ENCODE results near the gene MCU.
"Not testable (repeated sequence)": the region's sequence is repeated elsewhere in the genome, so short reads cannot be mapped to it uniquely, and the experiment has no call there.

The MCU gene

DNA sequence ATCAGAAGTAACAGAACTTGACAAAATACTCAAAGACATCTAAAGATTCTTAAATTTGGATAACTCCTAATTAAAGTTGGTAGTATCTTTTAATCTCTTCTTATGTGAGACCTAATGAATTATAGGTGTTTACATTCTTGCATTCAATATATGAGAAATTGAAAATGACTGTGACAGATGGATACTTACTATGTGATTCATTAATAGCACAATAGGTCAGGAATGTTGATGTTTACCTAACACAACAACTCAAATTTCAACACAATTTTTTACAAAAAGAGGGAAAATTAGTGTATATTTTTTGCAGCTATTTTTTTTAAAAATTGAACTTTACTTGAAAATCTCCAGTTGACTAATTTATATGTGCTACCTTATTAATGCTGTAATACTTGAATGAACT is 31.7 kb upstream of the MCU start:
- H3K4me3 ChIP-seq (ENCODE audit: low read depth in 1 of 2, low read length in 2 of 2) = no peak overlapping the region
- no peaks in the 10 kb centered on the region for H3K9me3 ChIP-seq (ENCODE audit: control insufficient read depth in 1 of 2, low read length in 2 of 2)
- no peaks in the 10 kb centered on the region for H3K4me1 ChIP-seq (ENCODE audit: control insufficient read depth in 1 of 2, insufficient read depth in 2 of 2, low read length in 2 of 2)
- no peaks in the 10 kb centered on the region for H3K36me3 ChIP-seq (ENCODE audit: control insufficient read depth in 1 of 2, insufficient read depth in 2 of 2, low read length in 2 of 2)
- H3K27me3 ChIP-seq (ENCODE audit: low read depth, low read length) = no peaks in the 10 kb centered on the region
- no peak overlapping the region for H3K27ac ChIP-seq (ENCODE audit: low read length)

DNA sequence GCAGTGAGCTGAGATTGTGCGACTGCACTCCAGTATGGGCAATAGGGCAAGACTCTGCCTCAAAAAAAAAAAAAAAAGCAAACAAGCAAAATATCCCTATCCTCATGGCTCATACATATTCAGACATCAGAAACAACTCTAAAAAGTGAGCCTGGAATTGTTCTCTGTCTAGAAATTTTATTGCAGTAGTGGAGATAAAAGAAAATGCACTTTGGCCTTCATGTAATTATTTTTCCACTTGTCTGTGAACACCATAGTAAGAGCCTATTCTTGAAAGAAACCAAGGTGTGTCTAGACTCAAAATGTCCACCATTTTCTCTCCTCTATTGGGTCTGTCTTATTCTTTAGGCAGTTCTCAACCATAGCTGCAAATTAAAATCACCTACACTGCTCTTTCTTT is 30.5 kb upstream of the MCU start:
- Histone ChIP-seq H3K27ac (ENCODE audit: low read length) (no peak overlapping the region), H3K4me1 (ENCODE audit: control insufficient read depth in 1 of 2, insufficient read depth in 2 of 2, low read length in 2 of 2) (no peaks in the 10 kb centered on the region), H3K4me3 (ENCODE audit: low read depth in 1 of 2, low read length in 2 of 2) (no peak overlapping the region), H3K9me3 (ENCODE audit: control insufficient read depth in 1 of 2, low read length in 2 of 2) (no peaks in the 10 kb centered on the region), H3K27me3 (ENCODE audit: low read depth, low read length) (no peaks in the 10 kb centered on the region), H3K36me3 (ENCODE audit: control insufficient read depth in 1 of 2, insufficient read depth in 2 of 2, low read length in 2 of 2) (no peaks in the 10 kb centered on the region)

DNA sequence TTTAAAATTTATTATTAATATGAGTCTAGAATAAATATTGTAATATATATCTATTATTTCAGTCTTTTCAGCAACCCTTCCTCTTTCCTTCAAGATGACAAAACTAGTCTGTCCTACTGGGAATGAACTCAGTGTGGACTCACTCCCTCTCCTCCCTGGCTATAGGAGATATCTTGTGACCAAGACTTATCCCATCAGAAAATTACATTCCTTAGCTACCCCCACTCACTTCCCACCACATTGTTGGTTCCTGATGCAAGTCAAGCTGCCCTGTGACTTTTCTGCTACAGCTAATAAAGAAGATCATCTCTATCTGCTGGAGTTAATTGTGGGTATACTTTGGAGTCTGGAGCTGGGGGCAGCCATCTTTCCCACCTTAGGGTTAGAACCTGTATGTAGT is 28.0 kb upstream of the MCU start:
- Histone ChIP-seq H3K27ac (ENCODE audit: low read length) (no peak overlapping the region), H3K27me3 (ENCODE audit: low read depth, low read length) (no peaks in the 10 kb centered on the region), H3K36me3 (ENCODE audit: control insufficient read depth in 1 of 2, insufficient read depth in 2 of 2, low read length in 2 of 2) (no peaks in the 10 kb centered on the region), H3K4me1 (ENCODE audit: control insufficient read depth in 1 of 2, insufficient read depth in 2 of 2, low read length in 2 of 2) (no peaks in the 10 kb centered on the region), H3K9me3 (ENCODE audit: control insufficient read depth in 1 of 2, low read length in 2 of 2) (no peaks in the 10 kb centered on the region), H3K4me3 (ENCODE audit: low read depth in 1 of 2, low read length in 2 of 2) (no peak overlapping the region)

DNA sequence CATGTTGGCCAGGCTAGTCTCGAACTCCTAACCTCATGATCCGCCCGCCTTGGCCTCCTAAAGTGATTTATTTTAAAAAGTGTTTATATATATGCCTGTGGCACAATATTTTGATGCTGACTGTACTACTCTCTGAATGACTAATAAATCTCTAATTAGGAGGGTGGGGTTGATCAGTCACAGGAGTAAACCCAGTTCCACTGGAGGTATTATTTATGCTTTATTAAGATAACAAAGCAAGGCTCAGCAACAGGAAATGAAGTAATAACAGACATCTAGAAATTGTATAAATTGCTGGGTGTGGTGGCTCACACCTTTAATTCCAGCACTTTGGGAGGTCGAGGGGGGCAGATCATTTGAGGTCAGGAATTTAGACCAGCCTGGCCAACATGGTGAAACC is 26.0 kb upstream of the MCU start:
- H3K4me1 ChIP-seq (ENCODE audit: control insufficient read depth in 1 of 2, insufficient read depth in 2 of 2, low read length in 2 of 2) = no peaks in the 10 kb centered on the region
- no peak overlapping the region for H3K4me3 ChIP-seq (ENCODE audit: low read depth in 1 of 2, low read length in 2 of 2)
- no peaks in the 10 kb centered on the region for H3K27me3 ChIP-seq (ENCODE audit: low read depth, low read length)
- H3K27ac ChIP-seq (ENCODE audit: low read length) = no peak overlapping the region
- no peaks in the 10 kb centered on the region for H3K9me3 ChIP-seq (ENCODE audit: control insufficient read depth in 1 of 2, low read length in 2 of 2)
- H3K36me3 ChIP-seq (ENCODE audit: control insufficient read depth in 1 of 2, insufficient read depth in 2 of 2, low read length in 2 of 2) = no peaks in the 10 kb centered on the region

DNA sequence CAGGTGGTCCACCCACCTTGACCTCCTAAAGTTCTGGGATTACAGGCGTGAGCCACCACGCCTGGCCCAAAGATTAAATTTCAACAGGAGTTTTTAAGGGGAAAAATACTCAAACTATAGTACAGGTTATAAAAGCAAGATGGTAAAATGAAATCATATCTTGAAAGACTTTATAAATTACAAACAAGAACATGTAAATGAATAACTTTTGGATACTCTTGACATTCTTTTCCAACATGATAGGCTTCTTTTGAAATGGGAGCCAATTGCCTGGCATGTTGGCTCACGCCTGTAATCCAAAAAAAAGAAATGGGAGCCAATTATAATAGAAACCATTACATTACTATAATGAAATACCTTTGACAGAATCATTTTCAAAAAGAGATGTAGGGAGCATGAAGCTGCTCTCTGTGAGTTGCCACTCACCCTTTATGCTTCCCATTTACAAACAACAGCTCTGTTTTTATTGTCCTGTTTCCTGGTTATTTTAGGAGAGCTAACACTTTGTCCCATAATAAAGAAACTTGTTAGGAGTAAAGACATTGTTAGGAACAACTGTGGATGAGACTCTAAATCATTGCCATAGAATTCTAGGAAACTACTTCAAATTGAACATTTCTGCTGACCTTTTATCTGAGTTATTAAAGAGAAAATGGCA is 24.6 kb upstream of the MCU start:
- H3K4me1 ChIP-seq (ENCODE audit: control insufficient read depth in 1 of 2, insufficient read depth in 2 of 2, low read length in 2 of 2) = no peaks in the 10 kb centered on the region
- no peaks in the 10 kb centered on the region for H3K36me3 ChIP-seq (ENCODE audit: control insufficient read depth in 1 of 2, insufficient read depth in 2 of 2, low read length in 2 of 2)
- no peak overlapping the region for H3K27ac ChIP-seq (ENCODE audit: low read length)
- H3K27me3 ChIP-seq (ENCODE audit: low read depth, low read length) = no peaks in the 10 kb centered on the region
- no peaks in the 10 kb centered on the region for H3K9me3 ChIP-seq (ENCODE audit: control insufficient read depth in 1 of 2, low read length in 2 of 2)
- H3K4me3 ChIP-seq (ENCODE audit: low read depth in 1 of 2, low read length in 2 of 2) = no peak overlapping the region

DNA sequence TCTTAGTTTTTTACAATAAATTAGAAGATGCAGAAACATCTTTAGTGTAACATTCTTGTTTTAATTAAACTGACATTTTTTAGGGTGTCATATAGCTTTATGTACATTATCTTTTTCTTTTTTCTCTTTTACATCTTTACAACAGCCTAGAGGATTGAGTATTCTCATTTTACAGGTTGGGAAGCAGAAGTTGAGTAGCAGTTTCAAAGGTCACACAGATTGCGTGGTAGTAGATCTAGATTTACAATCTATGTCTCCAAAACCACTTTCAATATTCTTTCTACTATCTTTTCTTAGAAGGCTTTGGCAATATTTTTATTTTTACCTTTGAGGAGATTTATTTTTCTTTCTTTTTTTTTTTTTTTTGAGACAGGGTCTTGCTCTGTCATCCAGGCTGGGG is 18.7 kb upstream of the MCU start:
- no peak overlapping the region for H3K4me3 ChIP-seq (ENCODE audit: low read depth in 1 of 2, low read length in 2 of 2)
- no peaks in the 10 kb centered on the region for H3K4me1 ChIP-seq (ENCODE audit: control insufficient read depth in 1 of 2, insufficient read depth in 2 of 2, low read length in 2 of 2)
- H3K27me3 ChIP-seq (ENCODE audit: low read depth, low read length) = no peaks in the 10 kb centered on the region
- H3K9me3 ChIP-seq (ENCODE audit: control insufficient read depth in 1 of 2, low read length in 2 of 2) = no peaks in the 10 kb centered on the region
- no peaks in the 10 kb centered on the region for H3K36me3 ChIP-seq (ENCODE audit: control insufficient read depth in 1 of 2, insufficient read depth in 2 of 2, low read length in 2 of 2)
- H3K27ac ChIP-seq (ENCODE audit: low read length) = no peak overlapping the region

GRCh38 chr10:72674174-72674573 is 17.8 kb upstream of the MCU start:
- H3K9me3 ChIP-seq (ENCODE audit: control insufficient read depth in 1 of 2, low read length in 2 of 2); H3K4me1 ChIP-seq (ENCODE audit: control insufficient read depth in 1 of 2, insufficient read depth in 2 of 2, low read length in 2 of 2); H3K4me3 ChIP-seq (ENCODE audit: low read depth in 1 of 2, low read length in 2 of 2); H3K27me3 ChIP-seq (ENCODE audit: low read depth, low read length); H3K27ac ChIP-seq (ENCODE audit: low read length); H3K36me3 ChIP-seq (ENCODE audit: control insufficient read depth in 1 of 2, insufficient read depth in 2 of 2, low read length in 2 of 2): not testable (repeated sequence)

GRCh38 chr10:72679838-72680241 is 12.1 kb upstream of the MCU start:
- H3K4me3 ChIP-seq (ENCODE audit: low read depth in 1 of 2, low read length in 2 of 2) = no peak overlapping the region
- no peaks in the 10 kb centered on the region for H3K27me3 ChIP-seq (ENCODE audit: low read depth, low read length)
- H3K4me1 ChIP-seq (ENCODE audit: control insufficient read depth in 1 of 2, insufficient read depth in 2 of 2, low read length in 2 of 2) = no peaks in the 10 kb centered on the region
- no peaks in the 10 kb centered on the region for H3K9me3 ChIP-seq (ENCODE audit: control insufficient read depth in 1 of 2, low read length in 2 of 2)
- H3K27ac ChIP-seq (ENCODE audit: low read length) = peak overlapping the region; percentile 27
- no peaks in the 10 kb centered on the region for H3K36me3 ChIP-seq (ENCODE audit: control insufficient read depth in 1 of 2, insufficient read depth in 2 of 2, low read length in 2 of 2)

GRCh38 chr10:72682638-72683037 is 9.3 kb upstream of the MCU start:
- no peaks in the 10 kb centered on the region for H3K4me1 ChIP-seq (ENCODE audit: control insufficient read depth in 1 of 2, insufficient read depth in 2 of 2, low read length in 2 of 2)

DNA sequence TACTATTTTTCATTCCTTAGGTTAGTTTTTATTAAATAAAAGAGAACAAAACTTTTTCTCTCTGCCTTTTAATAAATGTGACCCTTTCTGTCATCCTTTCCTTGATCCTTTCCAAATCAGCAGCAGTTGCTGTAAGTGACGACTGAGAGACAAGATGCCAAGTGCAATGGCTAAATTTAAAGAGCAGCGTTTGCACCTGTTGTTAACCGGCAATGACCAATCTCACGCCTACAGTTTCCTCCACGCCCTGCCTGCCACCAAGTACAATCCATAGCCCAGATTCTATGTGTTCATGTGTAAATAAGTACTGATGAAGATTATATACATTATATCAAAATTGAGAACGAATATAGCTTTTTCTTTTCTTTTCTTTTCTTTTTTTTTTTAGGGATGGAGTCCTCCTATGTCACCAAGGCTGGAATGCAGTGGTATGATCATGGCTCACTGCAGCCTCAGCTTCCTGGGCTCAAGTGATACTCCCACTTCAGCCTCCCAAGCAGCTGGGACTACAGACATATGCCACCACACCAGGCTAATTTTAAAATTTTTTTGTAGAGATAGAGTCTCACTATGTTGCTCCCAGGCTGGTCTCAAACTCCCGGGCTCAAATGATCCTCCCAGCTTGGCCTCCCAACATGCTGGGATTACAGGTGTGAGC is 6.5 kb upstream of the MCU start:
- Histone ChIP-seq H3K4me1 (ENCODE audit: control insufficient read depth in 1 of 2, insufficient read depth in 2 of 2, low read length in 2 of 2) (no peaks in the 10 kb centered on the region), H3K4me3 (ENCODE audit: low read depth in 1 of 2, low read length in 2 of 2) (no peak overlapping the region), H3K9me3 (ENCODE audit: control insufficient read depth in 1 of 2, low read length in 2 of 2) (no peaks in the 10 kb centered on the region), H3K27me3 (ENCODE audit: low read depth, low read length) (no peaks in the 10 kb centered on the region), H3K36me3 (ENCODE audit: control insufficient read depth in 1 of 2, insufficient read depth in 2 of 2, low read length in 2 of 2) (no peaks in the 10 kb centered on the region), H3K27ac (ENCODE audit: low read length) (no peak overlapping the region)

More at GRCh38 chr10:72682638-72683037, 9.3 kb upstream of the MCU start:
- H3K9me3 ChIP-seq (ENCODE audit: control insufficient read depth in 1 of 2, low read length in 2 of 2) = no peaks in the 10 kb centered on the region
- no peak overlapping the region for H3K27ac ChIP-seq (ENCODE audit: low read length)
- no peaks in the 10 kb centered on the region for H3K27me3 ChIP-seq (ENCODE audit: low read depth, low read length)
- no peaks in the 10 kb centered on the region for H3K36me3 ChIP-seq (ENCODE audit: control insufficient read depth in 1 of 2, insufficient read depth in 2 of 2, low read length in 2 of 2)
- H3K4me3 ChIP-seq (ENCODE audit: low read depth in 1 of 2, low read length in 2 of 2) = no peak overlapping the region

GRCh38 chr10:72686430-72686829 is 5.5 kb upstream of the MCU start:
- not testable (repeated sequence) for H3K27me3 ChIP-seq (ENCODE audit: low read depth, low read length); H3K27ac ChIP-seq (ENCODE audit: low read length); H3K9me3 ChIP-seq (ENCODE audit: control insufficient read depth in 1 of 2, low read length in 2 of 2); H3K4me1 ChIP-seq (ENCODE audit: control insufficient read depth in 1 of 2, insufficient read depth in 2 of 2, low read length in 2 of 2); H3K4me3 ChIP-seq (ENCODE audit: low read depth in 1 of 2, low read length in 2 of 2); H3K36me3 ChIP-seq (ENCODE audit: control insufficient read depth in 1 of 2, insufficient read depth in 2 of 2, low read length in 2 of 2)

DNA sequence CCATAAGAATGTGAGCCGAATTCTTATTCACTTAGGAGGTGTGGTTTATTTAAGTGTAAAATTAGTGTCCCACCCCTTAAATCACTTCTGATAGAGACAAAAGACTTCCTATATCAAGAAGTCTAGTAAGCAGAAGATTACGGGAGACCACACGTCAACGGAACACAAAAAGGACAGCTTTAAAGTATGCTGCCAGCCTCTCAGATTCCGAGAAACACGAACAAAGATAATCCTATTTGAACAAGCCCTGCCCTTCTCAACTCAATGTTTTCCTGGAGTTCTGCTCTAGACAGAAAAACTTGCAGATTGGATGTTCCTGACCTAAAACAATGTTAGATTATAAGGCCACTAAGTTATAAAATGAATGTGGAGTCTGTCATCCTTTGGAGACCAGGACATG is 4.9 kb upstream of the MCU start:
- Histone ChIP-seq H3K27me3 (ENCODE audit: low read depth, low read length) (no peaks in the 10 kb centered on the region), H3K36me3 (ENCODE audit: control insufficient read depth in 1 of 2, insufficient read depth in 2 of 2, low read length in 2 of 2) (no peaks in the 10 kb centered on the region), H3K27ac (ENCODE audit: low read length) (peak overlapping the region; percentile 31), H3K9me3 (ENCODE audit: control insufficient read depth in 1 of 2, low read length in 2 of 2) (no peaks in the 10 kb centered on the region), H3K4me1 (ENCODE audit: control insufficient read depth in 1 of 2, insufficient read depth in 2 of 2, low read length in 2 of 2) (no peaks in the 10 kb centered on the region), H3K4me3 (ENCODE audit: low read depth in 1 of 2, low read length in 2 of 2) (no peak overlapping the region)

Data from muscle layer of duodenum (tissue), 2 donors.